Psoas muscle (tissue), 8 donors: ENCODE measurements around the gene PHLDA3. TPM values are rescaled to one million over a fixed set of nuclear protein-coding genes. Genes with fewer than 3 reads are reported as not detected.

ENCODE experiments used
- ATAC-seq, 4 donors: fragments of 200-7000 bp; cut with Tn5 transposase; one replicate each; pipeline ENCODE4 v1.9.1; 2020; ENCODE audit warnings: moderate library complexity in 3 of 4, mild to moderate bottlenecking in 2 of 4
- DNase-seq, 2 donors: peaks; one replicate each; pipeline ENCODE4 v3.0.0-alpha.2; 2020
- H3K27ac ChIP-seq: fragments of 200-600 bp; one replicate; pipeline ENCODE4 v1.8.0; 2022
- H3K27me3 ChIP-seq, 3 donors: fragments of 200-600 bp in 1 of 3; one replicate each; pipeline versions ENCODE4 v1.6.1 to v1.8.0; 2013 to 2022; ENCODE audit warnings: low read length in 2 of 3, mild to moderate bottlenecking in 2 of 3, moderate library complexity in 1 of 3; ENCODE audit not compliant: insufficient read depth in 3 of 3
- H3K36me3 ChIP-seq, 2 donors: fragments of 200-600 bp in 1 of 2; one replicate each; pipeline versions ENCODE4 v1.6.1 to v1.8.0; 2013 to 2022; ENCODE audit warnings: low read depth in 1 of 2, mild to moderate bottlenecking in 1 of 2, moderate library complexity in 1 of 2; ENCODE audit not compliant: insufficient read depth in 1 of 2
- H3K4me1 ChIP-seq: fragments of 200-600 bp; one replicate; pipeline ENCODE4 v1.8.0; 2022
- H3K4me3 ChIP-seq: fragments of 200-600 bp; one replicate; pipeline ENCODE4 v1.8.0; 2022; ENCODE audit warnings: mild to moderate bottlenecking
- H3K9me3 ChIP-seq: fragments of 200-600 bp; one replicate; pipeline ENCODE4 v1.8.0; 2022
- CTCF ChIP-seq: fragments of 200-600 bp; IDR thresholded peaks from one replicate; pipeline ENCODE4 v1.8.0; 2022; ENCODE audit warnings: antibody characterized with exemption
- WGBS, 3 donors: extraction: QIAGEN DNeasy Blood & Tissue Kit; methylation state at CpG; one replicate each; pipeline versions ENCODE4 v1.1.6 to v1.1.7; 2013; 5-methylcytosine and 5-hydroxymethylcytosine counted together
- intact Hi-C, 2 donors: fragments of 100-400 bp; cut with DNase I; formaldehyde crosslinking; loops; one replicate each; pipeline versions ENCODE4 v1.11.0 to v1.14.2; 2022
- polyA plus RNA-seq, 3 donors: library from polyadenylated mRNA; stranded (reverse); fragments of 200-250 nt; gene quantifications; one replicate each; pipeline ENCODE4 v1.2.3, GENCODE V29; 2013
- total RNA-seq, 4 donors: library from RNA; stranded (reverse); fragmentation: NEBNext Ultra II Directional in 2 of 4; extraction: Animal tissue kit (Norgen Biotek cat#: 25700) in 2 of 4; gene quantifications; one replicate each; pipeline versions ENCODE4 v1.2.1 to v1.2.4, GENCODE V29; 2021 to 2023
- donor health status: healthy with polysubstance abuse.
- donor health status: DM: no; HTN: no; CAD: no; lungs with moderate emphysema.
- donor health status: Bipolar disorder and iron deficiency.
- donor health status: healthy.
- donor health status: DM: yes; HTN: yes; CAD: no.
- donor health status: DM: no; HTN: no; CAD: no.
- donor health status: DM: no; HTN: no; CAD: no.
- donor health status: DM: yes; HTN: yes; CAD: no.

PHLDA3 gene
- total and polyA plus RNA-seq, 7 donors = 41.8 to 116 (median 62.4) TPM

- H3K36me3 ChIP-seq = peaks cover 0 to 6% of the 10 kb centered on the region in 2 donors
- H3K4me3 ChIP-seq = no peak overlapping the region
- no peak for ATAC-seq
- intact Hi-C loops = no loop called here
- H3K9me3 ChIP-seq = no peaks in the 10 kb centered on the region
- peaks cover 14% of the 10 kb centered on the region for H3K4me1 ChIP-seq
- no peaks in the 10 kb centered on the region for H3K27me3 ChIP-seq
- 76 to 85% (median 78%) methylated on average over 8 of the region's 8 CpGs for whole genome bisulfite sequencing, 3 donors
- no peak for DNase-seq
- no peak for TF ChIP-seq CTCF
- H3K27ac ChIP-seq = peak overlapping the region; percentile 68
Observed at GRCh38 chr1:201499795-201500669, 31.0 kb upstream of the PHLDA3 start.

GRCh38 chr1:201499191-201499590, 30.2 kb upstream of the PHLDA3 start:
- TF ChIP-seq CTCF = no peak

GRCh38 chr1:201498621-201499020, 29.6 kb upstream of the PHLDA3 start:
- intact Hi-C loops = no loop called here
- H3K27me3 ChIP-seq = no peaks in the 10 kb centered on the region
- TF ChIP-seq CTCF = no peak
- DNase-seq (no peak), ATAC-seq (no peak)
- peaks cover 20% of the 10 kb centered on the region for H3K4me1 ChIP-seq
- H3K27ac ChIP-seq = no peak overlapping the region
- H3K4me3 ChIP-seq = no peak overlapping the region
- H3K36me3 ChIP-seq = peaks cover 0 to 14% of the 10 kb centered on the region in 2 donors
- no peaks in the 10 kb centered on the region for H3K9me3 ChIP-seq
- WGBS, 3 donors = 92 to 95% (median 94%) methylated on average over 8 of the region's 8 CpGs

More at GRCh38 chr1:201499191-201499590, 30.2 kb upstream of the PHLDA3 start:
- Histone ChIP-seq H3K36me3 (peaks cover 0 to 13% of the 10 kb centered on the region in 2 donors), H3K9me3 (no peaks in the 10 kb centered on the region), H3K27me3 (no peaks in the 10 kb centered on the region), H3K4me3 (no peak overlapping the region), H3K27ac (no peak overlapping the region), H3K4me1 (peaks cover 19% of the 10 kb centered on the region)
- WGBS, 3 donors = 91 to 95% (median 91%) methylated on average over 3 of the region's 3 CpGs
- intact Hi-C loops = no loop called here
- DNase-seq (no peak), ATAC-seq (no peak)

GRCh38 chr1:201497935-201498509, 29.0 kb upstream of the PHLDA3 start:
- H3K9me3 ChIP-seq = no peaks in the 10 kb centered on the region

More at GRCh38 chr1:201497935-201498509, 29.0 kb upstream of the PHLDA3 start:
- DNase-seq (no peak), ATAC-seq (no peak)
- intact Hi-C loops = no loop called here
- peaks cover 20% of the 10 kb centered on the region for H3K4me1 ChIP-seq
- no peaks in the 10 kb centered on the region for H3K27me3 ChIP-seq
- peaks cover 0 to 14% of the 10 kb centered on the region in 2 donors for H3K36me3 ChIP-seq
- 72 to 87% (median 78%) methylated on average over 16 of the region's 16 CpGs for WGBS, 3 donors
- no peak overlapping the region for H3K4me3 ChIP-seq
- H3K27ac ChIP-seq = no peak overlapping the region
- TF ChIP-seq CTCF = no peak
